ENCODE measurements around the gene TNFRSF25.
A peak's percentile ranks its signal among the peaks of the same experiment; 100 is the strongest.

TNFRSF25 gene

DNA sequence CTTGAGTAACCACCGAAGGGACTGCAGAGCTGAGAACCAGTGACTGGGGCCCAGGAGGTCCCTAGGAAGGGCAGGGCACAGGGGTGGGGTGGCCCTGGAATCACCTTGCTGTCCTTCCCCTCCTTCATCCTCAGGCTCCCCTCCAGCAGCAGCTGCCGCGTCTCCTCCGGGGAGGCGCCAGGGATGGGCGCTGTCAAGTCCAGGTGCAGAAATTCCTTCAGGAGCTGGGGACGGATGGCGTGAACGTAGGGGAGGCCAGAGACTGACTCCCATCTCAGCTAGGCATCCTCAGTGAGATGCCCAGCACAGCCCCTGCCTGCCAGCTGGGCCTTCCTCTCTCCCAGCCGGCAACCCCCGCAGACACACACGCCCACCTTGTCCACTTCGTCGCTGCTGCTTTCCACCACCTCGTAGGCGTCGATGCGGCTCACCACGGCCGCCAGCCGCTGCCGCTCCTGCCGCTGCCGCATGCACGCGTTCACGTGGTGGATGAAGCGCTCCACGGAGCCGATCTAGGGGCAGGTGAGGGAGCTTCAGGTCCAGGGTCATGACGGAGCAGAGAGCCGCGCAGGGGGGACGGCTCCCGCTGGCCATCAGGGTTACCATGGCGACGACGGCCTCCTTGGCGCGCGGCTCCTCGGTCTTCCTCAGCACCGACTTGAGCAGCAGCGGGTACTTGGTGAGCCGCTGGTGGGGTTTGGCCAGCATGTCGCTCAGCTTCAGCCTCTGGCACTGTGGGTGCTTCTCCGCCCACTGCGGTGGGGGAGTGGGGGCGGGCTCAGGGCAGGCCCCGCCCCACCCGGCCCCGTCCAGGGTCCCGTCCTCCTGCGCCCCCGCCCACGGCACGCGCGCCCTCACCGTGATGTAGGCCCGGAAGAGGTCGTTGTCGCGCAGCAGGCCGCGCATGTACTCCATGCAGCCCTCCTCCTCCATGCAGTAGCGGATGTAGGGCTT is 4.4 kb upstream of the TNFRSF25 start:
- DNase-seq (ENCODE audit: low read depth, low spot score) = peak; percentile 53

DNA sequence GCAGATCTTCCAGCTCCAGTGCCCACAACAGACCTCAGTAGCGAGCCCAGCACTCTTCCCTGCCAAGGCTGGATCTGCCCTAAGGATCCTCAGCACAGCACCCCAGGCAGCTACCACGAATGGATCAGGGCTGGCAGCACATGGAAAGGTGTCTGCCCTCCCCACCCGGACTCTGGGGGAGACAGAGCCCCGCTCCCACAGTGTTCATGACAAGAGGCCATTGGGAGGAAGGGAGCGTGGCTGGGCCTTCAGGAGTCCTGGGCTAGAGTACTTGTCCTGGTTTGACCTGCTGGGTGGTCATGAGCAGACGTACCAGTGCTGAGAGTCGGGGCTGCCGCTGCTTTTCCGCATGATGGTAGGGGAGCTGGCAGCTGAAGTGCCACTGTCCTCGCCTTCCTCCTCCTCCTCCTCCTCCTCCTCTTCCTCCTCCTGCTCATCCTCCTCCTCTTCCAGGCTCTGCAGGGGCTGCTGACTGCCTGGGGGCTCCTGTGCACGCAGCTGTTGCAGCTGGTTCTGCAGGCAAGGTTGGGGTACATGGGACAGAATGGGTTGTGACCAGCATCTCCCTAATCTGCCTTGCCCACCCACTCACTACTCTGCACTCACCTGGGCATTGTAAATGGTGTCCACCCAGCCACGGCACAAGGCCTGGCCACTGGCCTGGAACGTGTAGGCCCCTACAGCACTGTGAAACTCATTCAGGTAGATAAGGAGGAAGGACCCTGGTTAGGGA is 2.9 kb upstream of the TNFRSF25 start:
- no peak for DNase-seq (ENCODE audit: low read depth, low spot score)

DNA sequence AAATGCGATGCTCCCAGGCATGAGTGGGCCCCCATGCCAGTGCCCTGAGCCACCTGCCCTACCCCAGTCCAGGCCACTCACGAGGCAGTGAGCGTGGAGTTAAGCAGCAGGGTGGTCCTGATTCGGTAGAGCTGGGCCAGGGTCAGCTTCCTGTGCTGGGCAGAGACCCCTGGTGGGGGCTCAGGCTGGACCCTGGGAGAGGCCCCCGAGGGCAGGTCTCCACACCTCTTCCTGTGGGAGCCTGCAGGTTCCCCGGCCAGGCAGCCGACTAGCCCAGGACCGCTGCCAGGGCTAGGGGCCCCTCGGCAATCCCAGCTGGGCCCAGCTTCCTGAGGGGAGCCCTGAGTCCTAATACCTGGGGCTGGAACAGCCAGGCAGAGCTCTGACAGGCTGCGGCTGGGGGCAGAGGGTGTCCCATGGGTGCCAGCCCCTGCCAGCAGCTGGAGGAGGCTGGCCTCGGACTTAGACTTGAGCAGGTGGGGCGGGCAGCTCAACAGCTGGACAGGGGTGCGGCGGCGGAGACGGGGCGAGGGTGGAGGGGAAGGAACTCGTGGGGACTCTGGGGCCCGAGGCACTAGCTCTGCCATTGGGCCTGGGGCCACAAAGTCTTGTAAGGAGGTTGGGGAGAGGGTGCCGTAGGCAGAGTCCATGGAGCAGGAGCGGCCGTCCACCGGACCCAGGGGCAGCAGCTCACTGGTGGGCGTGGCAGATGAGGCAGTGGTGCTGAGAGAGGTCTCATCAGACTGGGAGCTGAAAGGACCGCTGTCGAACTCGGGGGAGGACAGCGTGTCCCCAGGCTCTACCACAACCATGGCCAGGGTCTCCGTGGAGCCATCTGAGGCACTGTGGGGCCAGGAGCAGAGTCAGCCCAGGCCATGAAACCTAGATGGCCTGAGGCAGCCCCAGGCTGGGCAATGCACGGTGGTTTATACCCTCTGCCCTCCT is 2.0 kb upstream of the TNFRSF25 start:
- no peak for DNase-seq (ENCODE audit: low read depth, low spot score)

DNA sequence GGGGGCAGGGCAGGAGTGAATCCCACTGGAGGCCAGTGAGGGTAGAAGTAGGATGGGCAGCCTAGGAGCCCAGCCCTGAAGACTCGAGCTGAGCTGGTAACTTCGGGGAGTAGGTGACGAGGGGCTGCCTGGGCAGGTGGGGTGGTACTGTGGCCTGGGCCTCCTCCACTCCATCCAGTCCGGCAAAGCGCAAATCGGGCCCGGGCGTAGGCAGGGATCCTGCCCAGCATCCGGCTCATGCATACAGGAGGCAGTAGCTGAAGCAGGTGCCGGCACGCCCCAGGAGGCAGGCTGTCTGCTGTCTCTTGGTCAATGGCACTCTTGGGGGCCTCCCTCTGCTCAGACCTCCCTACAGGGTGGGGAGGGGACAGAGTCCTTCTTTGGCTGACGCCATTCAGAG is 1.3 kb upstream of the TNFRSF25 start:
- no peak for DNase-seq (ENCODE audit: low read depth, low spot score)

DNA sequence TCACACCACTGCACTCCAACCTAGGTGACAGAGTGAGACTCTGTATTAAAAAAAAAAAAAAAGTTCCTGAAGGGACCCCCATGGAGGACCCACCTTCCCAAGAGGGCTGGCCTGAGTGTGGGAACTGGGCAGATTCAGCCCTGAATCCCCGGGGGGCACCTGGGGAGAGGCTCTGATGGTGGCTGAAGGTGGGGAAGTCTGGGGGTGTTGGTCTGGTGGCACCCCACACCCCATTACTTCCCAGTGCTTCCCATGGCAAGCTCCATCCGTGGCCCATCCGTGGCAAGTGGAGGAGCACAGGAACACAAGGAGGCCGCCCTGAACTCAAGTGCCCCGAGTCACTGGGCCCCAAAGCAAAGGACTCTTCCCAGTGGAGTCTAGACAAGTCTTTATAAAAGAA is 778 bp upstream of the TNFRSF25 start:
- no peak for DNase-seq (ENCODE audit: low read depth, low spot score)

DNA sequence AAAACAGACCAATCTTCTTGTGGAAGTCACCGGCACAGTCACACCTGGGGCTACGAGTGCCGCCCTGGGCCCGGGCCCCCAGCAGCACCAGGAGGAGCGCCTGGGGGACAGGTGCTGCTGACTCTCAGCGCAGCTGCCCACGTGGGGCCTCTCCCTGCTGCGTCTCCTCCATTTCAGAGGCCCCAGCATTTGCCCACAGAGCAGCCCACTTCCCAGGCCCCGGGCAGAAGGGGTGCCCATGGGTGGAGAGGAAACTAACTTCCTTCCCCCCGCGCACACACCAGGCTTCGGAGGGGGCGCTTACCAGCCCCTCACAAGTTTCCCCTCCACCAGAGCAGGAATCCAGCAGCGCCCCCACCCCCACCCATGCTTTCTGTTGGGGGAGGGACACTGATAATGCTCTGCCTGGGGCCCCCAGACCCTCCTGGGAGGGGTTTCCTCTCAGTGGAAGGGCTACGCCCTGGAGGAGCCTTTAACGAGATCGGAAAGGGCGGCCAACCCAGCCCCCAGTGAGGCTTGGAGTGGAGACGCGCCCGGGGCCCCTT is 440 bp downstream of the TNFRSF25 start:
- no peak for DNase-seq (ENCODE audit: low read depth, low spot score)

DNA sequence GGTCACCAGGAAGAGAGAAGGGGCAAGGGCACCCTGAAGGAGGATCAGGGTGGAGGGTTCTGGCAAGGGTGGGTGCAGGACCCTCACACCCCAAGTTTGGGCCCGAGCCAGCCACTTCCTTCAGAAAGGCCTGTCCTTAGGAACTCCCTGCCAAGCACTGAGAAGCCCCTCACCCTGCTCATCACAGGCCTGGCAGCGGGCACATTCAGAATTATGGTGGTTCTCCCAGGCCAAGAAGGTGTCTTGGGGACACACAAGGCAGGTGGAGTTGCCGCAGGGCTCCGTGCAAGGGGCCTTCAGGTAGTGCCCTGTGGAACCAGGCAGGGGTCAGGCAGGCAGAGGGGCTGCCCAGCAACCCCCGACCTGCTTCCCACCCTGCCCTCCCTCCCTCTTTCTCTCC is 1.1 kb downstream of the TNFRSF25 start:
- no peak for DNase-seq (ENCODE audit: low read depth, low spot score)

DNA sequence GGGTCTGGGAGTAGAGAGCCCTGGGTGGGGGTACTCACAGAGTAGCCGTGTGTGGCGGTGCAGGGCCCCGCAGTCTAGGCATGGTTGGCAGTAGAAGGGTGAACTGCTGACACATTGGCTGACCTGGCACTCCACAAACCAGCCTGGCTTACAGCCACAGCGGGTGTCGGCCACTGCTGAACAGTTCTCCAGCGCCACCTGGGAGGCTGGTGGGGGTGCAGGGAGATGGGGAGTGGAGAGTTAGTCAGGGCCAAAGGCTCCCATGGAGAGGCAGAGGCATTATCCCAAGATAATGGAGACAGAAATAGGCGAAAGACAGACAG is 1.5 kb downstream of the TNFRSF25 start:
- DNase-seq (ENCODE audit: low read depth, low spot score) = no peak

DNA sequence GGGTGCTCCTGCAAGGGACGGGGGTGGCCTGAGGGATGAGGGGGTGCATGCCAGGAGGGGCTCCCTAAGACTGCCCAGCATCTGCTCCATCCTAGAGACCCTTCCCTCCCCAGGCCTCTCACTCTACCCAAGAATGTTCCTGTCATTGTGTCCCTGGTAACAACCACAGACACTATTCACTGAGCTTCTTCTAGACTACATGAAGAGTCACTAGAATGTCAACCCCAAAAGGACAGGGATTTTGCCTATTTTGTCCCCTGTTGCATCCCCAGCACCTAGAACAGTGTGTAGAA is 2.9 kb downstream of the TNFRSF25 start:
- no peak for DNase-seq (ENCODE audit: low read depth, low spot score)

DNA sequence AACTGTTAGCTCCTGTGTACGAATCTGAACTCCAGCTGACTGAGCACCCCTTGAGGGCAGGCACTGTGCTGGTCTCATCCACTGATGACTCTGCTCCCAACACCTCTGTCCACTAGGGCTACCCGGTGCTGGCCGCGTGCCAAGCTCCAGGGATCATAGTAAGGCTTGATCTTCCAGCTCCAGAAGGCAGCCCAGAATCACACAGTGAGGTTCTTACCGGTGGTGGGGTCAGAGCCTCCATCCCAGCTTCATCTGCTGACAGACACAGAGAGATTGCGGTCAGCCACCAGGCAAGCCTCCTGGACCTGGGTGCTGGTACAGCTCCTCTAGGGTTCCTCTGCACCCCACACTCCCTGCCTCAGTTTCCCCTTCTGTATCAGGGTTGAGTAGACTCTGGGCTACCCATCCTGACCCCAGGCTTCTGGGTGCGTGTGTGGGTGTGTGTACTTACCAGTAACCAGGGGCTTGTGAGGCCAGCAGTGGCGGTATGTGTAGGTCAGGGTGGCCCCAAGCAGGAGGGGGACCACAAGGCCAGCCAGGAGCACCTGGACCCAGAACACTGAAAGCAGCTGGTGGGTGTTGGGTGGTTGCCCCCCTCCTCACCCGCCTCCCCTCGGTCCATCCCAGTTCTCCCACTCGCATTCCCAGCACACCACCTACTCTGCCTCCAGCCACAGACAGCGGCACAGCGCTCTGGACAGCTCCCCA is 3.4 kb downstream of the TNFRSF25 start:
- DNase-seq (ENCODE audit: low read depth, low spot score) = no peak

DNA sequence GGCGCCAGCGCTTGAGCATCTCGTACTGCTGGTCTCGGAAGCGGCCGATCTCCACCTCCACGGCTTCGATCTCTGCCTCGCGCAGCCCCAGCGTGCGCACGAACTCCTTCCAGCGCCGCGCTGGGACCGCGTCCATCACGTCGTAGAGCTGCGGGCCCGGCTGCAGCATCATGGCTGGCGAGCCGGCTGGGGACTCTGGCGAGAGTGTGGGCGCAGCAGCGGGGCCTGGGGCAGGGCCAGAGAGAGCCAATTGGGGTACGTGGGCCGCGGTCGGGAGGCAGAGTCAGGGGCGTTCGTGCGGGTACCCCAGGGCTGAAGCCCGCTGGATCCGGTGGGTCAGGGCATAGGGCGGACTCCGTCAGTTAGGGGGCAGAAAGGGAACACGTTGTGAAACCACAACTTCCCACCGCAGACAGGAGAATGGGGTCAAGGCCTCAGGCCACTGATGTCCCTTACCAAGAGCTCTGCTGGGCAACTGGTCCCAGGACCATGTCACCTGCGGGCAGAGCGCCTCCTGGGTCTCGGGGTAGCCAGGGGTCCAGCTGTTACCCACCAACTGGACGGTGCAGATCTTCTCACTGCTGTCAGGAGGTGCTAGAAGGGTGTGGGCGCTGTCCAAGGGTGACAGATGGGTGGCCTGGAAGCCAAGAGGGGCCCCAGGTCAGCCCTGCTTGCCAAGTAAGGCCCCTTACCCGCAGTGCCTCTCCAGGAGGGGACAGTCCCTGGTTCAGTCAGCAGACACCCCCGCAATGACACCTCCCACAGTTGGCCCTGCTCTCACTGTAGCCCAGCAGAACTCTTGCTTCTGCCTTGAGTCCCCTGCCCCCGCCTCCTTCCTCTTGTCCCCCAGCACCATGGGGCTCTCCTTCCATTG is 4.2 kb downstream of the TNFRSF25 start:
- DNase-seq (ENCODE audit: low read depth, low spot score) = peak; percentile 41

DNA sequence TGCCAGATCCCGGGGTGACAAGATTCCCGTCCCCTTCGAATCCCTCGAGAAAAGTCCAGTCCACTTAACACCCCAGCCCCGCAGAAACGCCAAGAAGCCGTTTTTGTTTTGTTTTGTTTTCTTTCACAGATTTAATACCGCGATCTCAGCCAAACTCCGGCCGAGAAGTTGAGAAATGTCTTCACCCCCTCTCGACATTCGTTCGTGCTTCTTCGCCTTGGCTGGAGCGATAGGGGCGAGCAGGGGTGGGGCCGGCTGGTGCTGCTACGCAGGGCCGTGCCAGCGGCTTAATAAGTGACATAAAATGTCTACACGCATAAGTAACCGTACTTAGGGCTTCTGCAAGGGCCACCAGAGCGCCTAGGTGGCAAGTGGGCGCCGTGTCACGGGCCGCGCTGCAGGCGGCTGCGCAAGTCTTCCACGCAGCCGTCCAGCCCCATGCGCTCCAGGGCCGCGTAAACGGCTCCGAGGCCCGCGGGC is 4.9 kb downstream of the TNFRSF25 start:
- peak; percentile 28 for DNase-seq (ENCODE audit: low read depth, low spot score)

DNA sequence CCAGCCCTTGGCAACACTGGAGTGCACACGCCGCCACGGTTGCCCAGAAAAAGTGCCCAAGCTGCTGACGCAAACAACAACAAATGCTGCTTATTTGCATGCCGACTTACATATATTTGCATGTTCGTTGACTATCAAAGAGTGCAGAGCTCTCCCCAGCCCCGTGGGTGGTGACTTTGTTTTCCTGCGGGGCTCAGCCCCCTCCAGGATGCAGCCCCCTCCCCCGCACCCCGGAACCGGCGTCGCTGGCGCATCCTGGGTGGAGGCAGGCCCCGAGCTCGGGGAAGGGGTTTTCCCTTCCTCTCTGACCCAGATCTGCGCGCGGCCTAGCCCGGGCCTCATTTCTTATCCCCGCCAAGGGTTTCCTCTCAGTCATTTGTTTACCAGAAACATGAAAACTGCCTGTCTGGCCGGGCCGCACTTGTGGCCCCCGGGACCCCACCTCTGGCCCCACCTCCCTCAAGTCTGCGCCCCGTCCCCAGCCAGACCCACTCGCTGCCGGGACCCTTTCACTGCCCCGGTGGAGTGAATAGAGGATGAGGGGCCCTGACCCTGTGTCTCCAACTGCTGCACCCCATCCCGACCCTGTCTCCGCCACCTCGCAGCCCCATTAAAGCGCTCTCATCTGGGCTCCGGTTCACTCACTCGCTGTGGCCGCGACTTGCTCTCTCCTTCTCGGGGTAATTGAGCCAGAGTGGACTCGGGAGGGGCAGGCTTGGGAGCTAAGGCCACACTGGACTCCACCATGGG is 5.5 kb downstream of the TNFRSF25 start:
- no peak for DNase-seq (ENCODE audit: low read depth, low spot score)

DNA sequence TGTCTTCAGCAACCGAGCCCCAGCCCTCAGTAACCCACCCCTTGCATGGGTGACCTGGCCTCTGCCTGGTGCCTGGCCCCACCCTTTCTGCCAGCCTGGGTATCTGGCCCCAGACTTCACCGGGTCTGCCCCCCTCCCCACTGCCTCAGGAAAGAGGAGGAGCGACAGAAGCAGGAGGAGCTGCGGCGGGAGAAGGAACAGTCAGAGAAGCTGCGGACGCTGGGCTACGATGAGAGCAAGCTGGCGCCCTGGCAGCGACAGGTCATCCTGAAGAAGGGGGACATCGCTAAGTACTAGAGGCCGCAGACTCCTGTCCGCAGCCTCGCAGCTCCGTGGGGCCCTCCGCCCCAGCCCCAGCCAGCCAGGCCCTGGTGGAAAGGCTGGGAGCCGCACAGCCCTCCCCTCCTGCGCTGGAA is 6.1 kb downstream of the TNFRSF25 start:
- DNase-seq (ENCODE audit: low read depth, low spot score) = peak; percentile 36

DNA sequence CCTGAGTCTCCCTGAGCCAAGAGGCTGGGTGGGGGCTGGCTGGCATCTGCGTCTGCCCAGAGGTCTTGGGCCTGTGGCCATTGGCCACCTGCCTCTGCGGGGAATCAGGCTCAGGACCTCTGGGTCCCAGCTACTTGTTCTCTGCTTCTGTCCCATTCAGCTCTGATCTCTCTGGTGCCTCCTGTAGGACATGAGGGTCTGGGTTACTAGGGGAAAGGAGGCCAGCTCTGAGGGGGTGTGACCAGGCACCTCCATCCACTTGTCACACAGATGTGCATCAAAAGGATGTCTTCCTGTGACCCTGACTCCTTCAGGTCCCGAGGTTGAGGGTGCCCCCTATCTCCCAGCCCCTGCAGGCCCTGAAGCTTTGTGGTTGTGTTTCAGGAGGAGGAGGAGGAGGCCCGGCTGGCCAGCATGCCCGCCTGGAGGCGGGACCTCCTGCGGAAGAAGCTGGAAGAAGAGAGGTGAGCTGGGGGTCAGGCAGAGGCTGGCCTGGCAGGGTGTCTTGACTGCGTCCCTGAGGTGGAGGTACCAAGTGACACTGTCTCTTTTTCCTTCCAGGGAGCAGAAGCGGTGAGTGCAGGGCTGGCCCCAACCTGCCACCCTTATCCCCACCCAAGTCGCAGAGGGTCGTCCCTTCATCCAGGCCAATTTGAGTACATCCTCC is 9.0 kb downstream of the TNFRSF25 start:
- no peak for DNase-seq (ENCODE audit: low read depth, low spot score)

DNA sequence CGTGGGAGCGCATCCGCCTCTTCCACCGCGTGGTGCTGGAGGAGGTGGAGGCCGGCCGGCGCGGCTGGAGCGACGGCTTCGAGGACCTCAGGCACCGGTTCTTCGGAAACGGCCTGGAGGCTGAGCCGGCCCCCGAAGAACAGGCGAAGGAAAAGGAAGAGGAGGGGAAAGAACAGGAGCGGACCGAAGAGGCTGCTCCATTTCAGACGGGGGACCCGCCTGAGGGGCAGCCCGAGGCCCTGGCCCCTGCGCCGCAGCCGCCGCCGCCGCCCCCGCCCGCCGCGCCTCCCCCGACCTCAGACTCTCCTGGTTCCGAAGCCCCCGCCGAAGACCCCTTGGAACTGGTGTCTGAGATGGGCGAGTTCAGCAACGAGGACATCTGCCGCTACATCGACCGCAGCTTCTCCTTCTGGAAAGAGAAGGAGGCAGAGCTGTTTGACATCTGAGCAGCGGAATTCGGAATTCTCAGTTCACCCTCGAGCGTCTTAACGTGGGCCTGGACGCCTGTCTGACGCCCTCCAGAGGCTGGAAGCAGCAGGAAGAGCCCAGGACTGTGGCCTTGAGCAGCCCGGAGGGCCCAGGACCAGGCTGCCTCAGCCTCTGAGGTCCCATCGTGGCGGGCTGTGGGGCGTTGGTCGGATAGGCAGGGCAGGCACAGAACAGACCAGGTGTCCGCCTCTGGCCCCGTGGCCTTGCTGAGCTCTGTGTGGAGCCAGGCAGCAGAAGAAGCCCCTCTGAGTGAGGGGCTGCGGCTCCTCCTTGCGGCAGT is 10.0 kb downstream of the TNFRSF25 start:
- DNase-seq (ENCODE audit: low read depth, low spot score) = peak; percentile 77

DNA sequence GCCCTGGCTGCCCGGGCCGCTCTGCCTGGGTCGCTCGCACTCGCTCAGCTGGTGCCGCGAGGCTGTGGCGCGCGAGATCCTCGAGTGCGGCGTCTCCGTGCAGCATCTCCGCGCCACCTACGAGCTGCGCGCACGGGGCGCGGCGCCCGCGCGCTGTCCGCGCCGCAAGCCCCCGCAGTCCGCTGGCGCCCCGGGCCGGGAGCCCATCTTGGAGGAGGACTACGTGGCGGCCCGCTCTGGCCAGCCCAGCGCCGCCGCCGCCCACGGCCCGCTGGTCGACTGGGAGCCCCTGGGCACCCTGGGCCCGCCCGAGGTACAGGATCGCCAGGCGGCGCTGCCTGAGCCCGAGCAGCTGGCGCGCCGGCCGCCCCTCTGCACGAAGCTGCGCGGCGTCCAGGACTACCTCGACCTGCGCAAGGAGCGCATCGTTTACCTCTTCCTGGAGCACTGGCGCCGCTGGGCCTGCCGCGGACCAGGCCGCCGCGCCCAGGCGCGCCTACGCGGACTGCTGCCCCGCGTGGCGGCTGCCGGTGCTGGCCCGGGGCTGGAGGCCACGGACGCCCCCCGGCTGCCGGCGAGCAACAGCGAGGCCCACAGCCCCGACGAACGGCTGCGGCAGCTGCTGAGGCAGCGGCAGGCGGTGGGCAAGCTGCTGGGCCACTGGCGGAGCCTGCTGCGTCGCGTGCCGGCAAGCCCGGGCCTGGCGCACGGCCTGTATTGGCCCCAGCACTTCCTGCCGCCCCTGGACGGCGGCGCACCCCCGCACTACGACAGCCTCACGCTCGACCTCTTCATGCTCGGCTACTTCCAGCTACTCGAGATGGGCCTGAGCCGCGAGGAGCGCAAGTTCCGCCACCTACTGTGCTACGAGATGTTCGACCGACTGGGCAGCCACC is 10.9 kb downstream of the TNFRSF25 start:
- peak; percentile 66 for DNase-seq (ENCODE audit: low read depth, low spot score)

Measured in ELF-1 (cell line).